Measurements from ENCODE around the gene INSRR.

Gene INSRR

DNA sequence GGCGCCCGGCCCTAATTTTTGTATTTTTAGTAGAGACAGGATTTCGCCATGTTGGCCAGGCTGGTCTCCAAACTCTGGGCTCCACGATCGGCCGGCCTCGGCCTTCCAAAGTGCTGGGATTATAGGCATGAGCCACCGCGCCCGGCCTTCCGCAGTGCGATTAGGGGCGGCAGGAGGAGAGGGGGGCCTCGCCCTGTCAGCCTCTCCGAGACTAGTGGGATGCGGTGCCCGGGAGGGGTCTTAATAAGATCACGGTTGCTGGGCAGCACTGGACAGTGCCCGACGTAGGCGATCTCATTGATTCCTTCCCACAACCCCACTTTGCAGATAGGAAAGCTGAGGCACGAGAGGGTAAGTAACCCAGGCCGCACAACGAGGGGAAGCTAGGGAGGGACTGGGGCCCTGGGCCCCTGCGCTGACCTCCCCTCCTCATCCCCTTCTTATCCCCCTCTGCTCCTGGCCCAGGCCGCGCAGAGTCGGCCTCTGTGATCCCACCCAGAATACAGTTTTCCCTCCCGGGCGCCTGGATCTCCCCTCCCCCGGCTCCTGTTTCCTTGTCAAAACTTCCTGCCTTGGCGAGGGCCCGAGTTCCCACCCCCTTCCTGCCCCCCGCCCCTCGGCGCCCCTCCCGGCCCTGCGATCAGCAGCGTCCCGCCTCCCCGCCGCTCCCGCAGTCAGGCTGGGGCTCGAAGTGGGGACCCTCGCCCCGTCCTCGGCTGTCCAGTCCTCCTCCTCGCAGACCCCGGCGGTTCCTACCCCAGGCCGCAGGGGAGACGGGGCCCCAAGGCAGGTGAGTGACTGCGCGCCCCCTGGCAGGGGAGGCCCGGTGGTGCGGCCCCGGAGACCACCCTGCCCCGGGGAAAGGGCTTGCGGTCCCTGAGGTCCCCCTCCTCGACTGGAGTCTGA is 34.4 kb upstream of the INSRR start, which contains the start of gene PEAR1:
Gene PEAR1 (plus strand): TSS at position 671 of the 906 bp plus-strand sequence. CDS start 10,209 bp downstream, outside the sequence.
- no peak for DNase-seq

DNA sequence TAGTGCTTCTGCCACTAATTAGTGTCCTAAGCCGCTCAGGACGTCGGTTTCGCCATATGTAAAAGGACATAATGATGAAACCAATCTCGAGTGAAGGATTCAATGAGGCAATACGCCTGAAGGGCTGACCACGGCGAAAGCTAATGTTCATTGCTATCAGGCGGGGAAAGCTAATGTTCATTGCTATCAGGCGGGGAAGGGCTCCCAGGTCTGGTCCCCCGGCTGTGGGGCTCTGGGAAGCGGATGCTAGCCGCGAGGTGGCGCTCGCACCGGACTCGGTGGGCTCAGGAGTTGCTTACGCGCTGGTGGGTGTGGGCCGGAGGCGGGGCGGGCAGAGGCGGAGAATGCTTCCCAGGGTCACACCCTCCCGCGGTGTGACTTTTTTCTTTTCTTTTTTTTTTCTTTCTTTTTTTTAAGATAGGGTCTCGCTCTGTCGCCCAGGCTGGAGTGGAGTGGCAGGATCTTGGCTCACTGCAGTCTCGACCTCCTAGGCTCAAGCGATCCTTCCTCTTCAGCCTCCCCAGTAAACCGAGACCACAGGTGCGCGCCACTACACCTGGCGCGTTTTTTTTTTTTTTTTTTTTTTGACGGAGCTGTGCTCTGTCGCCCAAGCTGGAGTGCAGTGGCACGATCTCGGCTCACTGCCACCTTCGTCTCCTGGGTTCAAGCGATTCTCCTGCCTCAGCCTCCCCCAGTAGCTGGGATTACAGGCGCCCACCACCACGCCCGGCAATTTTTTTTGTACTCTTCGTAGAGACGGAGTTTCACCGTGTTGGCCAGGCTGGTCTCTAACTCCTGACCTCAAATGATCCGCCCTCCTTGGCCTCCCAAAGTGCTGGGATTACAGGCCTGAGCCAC is 33.5 kb upstream of the INSRR start:
- peak; percentile 71 for DNase-seq

DNA sequence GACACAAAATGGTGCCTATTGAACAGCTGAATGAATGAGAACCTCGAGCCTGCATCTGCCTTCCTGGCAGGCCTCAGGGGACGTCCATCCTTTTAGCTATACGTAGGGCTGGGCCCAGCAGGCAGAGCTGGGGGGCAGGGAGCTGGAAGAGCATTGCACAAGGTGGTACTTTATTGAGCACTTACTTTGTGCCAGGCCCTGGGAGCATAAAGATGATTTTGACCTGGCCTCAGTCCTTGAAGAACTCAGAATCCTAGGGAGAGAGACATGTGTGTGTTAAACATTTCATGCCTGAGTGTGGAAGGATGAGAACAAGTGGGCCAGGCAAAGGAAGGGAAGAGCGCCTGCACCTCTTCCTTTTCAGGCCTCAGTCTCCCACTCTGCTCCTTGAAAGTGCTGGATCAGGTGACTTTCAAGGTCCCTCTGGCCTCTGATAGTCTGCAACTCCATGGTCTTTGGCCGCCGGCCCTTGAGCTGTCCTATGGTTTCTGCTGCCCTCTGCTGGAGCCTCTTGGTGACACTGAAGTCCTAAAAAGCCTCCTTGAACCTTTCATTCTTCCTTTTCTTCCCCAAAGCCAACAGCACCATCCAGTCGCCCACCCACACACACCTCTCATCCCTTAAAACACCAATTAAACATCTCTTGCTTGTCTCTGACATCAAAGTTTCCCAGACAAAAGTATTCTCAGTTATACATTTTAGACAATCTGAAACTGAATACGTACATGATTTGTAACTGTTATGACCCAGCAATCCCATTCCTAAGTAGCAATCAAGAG is 31.1 kb upstream of the INSRR start:
- peak; percentile 71 for DNase-seq

DNA sequence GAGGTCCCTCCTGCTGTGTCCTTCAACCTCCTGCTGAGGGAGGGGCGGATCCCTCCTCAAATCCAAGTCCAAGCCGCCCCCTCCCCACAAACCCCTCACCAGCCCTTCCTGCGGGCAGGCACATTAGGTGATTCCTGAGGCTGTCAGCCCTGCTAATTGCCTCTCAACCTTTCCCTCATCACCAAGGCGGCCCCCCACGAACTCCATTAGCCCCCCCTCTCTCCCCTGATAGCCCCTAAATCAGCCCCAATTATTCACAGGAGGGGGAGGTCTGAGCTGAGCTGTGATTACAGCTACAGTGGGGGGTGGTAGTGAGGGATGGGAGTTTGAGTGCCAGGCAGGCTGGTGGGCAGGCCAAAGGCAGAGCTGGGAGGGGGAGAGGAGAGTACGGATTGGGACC is 28.8 kb upstream of the INSRR start:
- no peak for DNase-seq

DNA sequence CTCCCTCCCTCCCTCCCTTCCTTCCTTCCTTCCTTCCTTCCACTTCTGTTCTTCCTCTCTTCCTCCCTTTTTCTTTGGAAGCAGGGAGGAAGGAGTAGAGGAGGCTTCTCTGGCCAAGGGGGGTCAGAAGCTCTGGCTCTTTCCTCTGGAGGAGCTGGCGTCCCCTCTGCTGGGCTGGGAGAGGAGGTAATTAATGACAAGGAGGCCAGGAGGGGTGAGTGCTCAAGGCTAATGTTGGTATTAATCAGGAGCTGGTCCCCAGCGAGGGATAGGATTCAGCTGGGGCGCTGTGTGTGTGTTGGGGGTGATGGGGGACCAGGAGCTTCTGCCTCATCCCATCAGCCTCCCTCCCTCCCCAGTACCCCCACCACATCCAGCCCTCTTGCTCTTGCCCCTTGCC is 28.4 kb upstream of the INSRR start:
- DNase-seq: no peak

DNA sequence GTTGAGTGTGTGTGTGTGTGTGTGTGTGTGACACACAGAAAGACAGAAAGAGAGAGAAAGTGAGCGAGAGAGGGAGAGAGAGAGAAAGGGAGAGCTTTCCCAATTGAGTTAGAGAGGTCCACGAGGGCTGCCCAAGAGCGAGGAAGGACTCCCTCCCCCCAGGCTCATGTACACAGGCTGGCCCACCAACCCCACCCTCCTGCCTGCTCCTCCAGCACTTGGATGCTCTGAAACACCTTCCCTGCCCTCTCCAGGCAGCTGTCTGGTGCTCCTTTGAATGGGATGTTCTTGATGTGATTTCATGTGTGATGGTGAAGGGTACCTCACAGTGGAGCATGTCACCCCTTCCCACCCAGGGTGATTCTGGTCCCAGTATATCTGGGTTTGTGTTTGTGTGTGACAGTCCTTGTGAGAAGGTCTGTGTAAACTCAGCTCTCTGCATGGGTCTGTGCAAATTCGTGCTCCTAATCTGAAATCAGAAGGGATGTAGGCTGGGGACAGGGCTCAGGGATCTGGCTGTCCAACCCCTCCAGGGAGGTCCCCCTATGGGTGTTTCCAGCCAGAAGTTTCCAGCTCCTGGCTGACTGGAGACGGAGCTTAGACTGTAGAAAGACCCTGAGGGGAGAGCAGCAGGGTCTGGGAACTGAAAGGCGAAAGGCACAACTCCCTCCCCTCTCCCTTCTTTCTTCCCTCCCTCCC is 27.8 kb upstream of the INSRR start:
- DNase-seq: no peak

DNA sequence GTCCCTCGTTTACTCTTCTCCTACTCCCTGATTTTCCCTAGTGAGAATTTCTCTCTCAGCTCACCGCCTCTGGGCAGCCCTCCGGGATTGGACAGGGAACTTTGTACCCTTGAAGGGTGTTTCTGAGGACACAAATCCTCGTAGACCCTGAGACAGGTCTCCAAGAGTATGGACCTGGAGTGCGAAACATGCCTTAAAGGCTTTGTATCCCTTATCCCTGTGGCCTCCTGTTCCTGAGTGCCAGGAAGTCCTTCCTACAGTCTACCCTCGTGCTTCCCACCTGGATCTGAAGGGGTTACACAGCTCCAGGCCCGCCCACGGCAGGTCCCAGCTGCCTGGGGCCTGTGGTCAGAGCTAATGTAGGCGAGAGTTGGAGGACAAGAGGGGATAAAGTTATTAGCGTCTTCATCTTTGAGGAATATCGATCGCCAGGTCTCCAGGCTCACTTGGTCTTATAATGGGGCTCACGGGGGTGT is 27.0 kb upstream of the INSRR start:
- no peak for DNase-seq

DNA sequence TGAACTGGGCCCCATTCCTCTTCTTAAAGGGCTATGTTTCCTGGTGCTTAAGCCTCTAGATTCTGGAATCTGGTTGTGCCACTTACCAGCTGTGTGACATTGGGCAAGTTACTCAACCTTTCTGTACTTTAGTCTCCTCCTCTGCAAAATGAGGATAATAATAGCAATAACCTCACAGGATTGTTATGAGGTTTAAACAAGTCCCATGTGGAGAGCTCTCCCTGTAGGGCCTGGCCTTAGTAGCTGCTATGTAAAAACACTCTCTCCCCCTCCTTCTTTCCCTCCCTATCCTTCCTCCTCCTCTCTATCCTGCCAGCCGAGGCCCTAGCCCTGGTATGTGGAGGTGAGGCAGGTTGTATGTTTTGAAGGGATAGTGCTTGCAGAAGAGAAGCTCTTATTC is 26.4 kb upstream of the INSRR start:
- no peak for DNase-seq

DNA sequence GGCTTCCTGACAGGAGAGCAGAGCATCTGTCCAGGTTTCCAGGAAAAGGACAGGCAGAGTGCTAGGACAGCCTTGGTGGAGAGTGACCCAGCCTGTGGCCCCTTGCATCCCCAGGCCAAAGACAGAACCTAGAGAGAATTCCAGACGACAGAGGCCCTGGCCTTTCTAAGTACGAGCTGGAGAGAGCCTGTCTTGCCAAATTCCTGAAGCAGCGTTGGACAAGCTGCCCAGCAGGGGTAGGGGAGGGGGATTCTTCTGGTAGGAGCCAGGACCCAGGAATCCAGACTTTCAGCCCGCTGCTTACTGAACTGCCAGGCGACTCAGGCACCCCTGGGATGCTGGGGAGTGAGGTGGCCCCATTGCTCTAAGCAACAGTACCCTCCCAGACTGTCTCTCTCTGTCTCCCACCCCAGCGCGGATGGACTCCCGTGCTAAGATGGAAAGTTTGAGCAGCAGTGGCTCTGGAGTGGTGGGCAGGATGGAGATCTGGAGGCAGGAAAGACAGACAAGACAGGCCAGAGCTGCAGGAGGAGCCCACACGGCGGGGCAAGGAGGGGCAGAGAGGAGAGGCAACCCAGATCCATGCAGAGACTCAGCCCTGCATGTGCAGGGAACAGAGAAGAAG is 25.8 kb upstream of the INSRR start:
- no peak for DNase-seq

DNA sequence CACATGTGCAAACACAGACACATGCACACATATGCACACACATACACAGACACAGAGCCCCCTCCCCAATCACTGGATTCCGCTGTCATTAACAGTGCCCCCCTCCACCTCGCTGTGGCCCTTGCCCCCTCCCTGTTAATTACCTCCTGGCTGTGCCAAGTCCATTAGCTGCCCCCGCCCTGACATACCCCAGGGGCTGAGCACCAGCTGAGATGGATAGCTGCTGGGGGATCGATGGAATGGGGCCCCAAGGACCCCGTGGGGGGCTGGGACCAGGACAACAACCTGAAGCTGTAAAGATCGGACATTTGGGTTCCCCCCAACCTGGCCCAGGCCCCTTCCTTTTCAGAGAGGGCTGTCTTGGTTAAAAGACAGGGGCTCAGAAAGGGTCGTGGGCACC is 25.0 kb upstream of the INSRR start:
- DNase-seq: no peak

DNA sequence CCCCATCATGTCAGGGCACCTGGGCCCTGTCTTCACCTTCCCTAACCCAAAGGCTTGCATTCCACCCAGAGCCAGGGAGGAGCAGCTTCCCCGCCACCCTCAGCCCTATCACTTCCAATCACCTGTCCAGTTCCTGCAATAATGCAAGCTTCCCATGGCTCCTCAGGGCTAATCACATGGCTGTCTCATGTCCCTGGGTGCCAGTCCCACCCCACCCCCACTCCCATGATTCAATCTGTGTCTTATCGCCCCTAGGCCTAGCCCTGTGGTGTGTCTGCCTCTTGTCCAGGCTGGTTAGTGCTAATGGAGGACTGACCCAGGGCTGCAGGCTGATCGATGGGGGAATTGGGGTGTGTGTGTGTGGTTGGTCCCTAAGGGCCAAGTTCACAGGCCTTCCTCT is 23.6 kb upstream of the INSRR start:
- DNase-seq: no peak

DNA sequence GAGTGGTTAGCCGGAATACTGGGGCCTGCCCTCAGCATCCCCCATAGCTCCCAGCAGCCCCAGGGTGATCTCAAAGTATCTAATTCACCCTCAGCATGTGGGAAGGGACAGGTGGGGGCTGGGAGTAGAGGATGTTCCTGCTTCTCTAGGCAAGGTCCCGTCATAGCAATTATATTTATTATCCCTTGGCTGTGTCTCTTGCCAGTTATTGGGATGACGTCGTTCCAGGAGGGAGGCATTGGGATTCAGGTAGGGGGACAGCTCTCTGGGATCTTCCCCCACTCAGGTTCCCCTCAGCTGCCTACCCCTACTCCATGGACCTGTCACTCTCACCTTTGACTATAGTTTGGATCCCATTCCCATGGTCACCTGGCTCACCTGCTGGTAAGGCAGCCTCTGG is 22.7 kb upstream of the INSRR start:
- no peak for DNase-seq

DNA sequence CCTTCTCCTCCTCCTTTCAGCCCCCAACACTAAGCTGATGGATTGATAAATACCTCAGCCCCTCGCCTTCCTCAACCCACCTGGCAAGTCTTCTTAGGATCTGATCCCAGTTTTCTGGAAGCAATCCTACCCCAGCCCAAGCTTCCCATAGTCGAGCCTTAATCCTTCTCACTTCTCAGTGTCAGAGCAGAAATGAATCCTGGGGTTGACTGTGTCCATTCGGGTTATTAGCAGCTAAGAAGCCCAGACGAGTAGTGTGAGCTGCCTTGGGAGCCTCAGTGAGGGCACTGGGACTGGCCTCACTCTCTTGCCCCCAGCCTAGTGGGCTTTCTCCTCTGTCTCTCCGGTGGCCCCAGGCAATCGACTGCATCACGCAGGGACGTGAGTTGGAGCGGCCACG is 22.2 kb upstream of the INSRR start:
- DNase-seq: no peak

DNA sequence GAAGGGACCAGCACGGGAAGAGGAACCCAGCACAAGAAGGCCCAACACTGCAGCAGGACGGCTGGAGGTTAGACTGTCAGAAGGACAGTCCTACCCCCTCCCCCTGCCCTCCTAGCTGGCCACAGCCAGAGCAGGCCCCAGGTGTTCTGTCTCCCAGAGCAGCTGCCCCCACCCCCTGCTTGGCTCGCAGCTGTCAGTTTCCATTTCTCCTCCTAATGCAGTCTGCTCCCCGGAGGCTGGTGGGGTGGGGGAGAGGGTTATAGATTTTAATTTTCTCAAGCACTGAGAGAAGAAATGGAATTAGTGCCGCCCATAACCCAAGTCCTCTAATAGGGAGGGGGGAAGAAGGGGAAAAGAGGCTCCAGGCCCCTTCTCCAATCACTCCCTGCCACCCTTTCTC is 21.6 kb upstream of the INSRR start:
- DNase-seq: no peak

DNA sequence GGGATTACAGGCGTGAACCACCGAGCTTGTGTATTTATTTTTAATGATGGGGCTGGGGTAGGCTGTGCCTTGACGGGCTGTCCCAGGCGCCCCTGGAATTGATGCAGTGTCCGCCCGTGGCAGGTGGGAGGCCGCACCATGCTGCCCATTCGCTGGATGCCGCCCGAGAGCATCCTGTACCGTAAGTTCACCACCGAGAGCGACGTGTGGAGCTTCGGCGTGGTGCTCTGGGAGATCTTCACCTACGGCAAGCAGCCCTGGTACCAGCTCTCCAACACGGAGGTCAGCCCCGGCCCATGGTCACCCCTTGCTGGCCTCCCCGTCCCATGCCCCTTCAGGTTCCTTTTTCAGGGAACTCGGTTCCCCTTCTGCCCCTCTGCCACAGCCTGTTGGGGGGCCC is 21.0 kb upstream of the INSRR start:
- no peak for DNase-seq

DNA sequence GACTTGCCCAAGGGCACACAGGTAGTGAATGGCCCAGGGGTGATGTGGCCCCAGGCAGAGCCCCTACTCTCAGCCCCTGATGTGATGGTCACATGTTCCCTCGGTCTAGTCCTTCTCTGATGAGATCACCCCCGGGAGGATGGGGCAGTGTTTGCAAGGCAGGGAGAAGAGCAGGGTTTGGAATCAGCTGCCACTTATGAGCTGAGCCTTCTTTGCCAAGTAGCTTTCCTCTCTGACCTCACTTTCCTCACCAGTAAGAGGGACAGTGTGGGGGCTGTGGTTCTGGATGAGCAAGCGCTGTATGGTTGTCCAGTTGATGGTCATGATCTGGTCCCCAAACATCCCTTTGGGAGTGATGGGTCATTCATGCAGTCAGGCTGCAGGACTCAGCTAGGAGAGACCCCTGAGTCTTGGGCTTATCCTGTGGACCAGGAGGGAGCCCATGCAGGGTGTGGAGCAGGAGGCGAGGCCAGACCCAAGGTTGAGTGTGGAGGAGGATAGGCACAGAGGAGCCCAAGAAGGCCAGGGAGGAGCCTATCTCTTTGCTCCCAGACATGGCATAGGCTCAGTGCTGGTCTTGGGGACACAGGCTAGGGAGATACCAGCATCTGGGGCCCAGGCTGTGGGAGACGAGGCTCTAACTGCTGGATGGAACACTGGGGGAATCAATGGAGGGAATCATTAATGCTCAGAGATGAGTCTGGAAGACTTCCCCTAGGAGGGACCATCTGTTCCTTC is 18.7 kb upstream of the INSRR start:
- no peak for DNase-seq

DNA sequence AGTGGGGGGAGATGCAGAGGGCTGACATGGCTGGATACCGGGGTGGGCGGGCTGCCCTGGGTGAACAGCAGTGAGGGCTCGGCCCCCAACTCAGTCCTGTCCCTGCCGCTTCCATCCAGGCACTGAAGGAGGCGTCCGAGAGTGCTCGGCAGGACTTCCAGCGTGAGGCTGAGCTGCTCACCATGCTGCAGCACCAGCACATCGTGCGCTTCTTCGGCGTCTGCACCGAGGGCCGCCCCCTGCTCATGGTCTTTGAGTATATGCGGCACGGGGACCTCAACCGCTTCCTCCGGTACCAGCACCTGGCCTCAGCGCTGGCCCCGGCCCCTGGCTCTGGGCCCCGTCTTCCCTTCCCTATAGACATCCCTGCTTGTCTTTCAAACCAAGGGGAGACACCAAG is 17.4 kb upstream of the INSRR start:
- no peak for DNase-seq

DNA sequence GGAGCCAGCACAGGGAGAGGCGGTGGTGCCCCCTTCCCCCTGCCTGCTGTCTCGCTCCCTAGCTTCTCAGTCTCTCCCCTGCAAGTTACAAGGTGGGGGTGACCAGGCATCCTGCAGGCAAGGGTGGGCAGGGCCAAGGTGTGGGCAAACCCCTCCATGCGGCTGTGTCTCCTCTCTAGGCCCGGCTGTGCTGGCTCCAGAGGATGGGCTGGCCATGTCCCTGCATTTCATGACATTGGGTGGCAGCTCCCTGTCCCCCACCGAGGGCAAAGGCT is 16.4 kb upstream of the INSRR start:
- DNase-seq: no peak

DNA sequence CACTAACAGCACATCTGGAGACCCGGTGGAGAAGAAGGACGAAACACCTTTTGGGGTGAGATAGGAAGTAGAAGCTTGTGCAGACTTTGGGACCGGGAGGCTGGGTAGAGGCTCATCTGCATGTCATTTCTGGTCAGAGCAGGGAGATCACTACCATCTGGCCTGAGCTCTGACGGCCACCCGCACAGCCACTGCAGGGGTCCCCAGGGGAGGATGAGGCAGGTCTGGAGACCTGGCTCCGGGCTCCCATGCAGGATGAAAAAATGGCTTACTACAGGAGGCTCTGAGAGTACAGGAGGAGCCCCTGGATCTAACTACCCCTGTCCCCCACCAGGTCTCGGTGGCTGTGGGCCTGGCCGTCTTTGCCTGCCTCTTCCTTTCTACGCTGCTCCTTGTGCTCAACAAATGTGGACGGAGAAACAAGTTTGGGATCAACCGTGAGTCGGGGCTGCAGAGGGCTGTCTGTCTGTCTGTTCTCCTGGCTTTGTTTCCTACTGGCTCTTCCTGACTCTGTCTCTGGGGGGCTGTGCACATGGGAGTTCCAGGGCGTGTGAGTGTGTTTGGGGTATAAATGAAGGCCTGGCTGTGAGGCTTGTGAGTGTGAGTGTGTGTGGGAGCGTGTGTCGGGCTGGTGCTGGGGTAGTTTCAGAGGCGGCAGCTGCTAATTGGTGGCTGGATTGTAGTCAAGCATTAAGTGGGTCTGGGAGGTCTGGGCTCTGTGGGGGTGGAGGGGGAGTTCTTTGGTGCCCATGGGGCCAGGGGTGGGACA is 15.8 kb upstream of the INSRR start:
- no peak for DNase-seq

DNA sequence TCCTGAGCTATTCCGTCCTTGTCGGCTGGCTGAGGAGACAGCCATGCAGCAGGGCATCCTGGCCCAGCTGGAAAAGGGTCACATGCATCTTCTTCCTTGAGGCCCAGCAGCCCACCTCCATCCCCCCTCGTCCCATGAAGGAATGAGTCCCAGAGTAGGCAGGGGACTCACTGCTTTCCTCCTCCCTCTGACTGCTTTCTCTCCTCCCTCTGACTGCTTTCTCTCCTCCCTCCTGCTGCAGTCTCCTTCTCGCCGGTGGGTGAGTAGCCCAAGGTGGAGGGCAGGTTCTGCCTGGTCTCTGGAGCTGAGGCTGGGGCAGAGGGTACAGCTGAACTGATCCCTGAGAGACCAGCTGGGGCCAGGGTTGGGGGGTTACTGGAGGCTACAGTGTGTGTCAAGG is 15.2 kb upstream of the INSRR start:
- no peak for DNase-seq

DNA sequence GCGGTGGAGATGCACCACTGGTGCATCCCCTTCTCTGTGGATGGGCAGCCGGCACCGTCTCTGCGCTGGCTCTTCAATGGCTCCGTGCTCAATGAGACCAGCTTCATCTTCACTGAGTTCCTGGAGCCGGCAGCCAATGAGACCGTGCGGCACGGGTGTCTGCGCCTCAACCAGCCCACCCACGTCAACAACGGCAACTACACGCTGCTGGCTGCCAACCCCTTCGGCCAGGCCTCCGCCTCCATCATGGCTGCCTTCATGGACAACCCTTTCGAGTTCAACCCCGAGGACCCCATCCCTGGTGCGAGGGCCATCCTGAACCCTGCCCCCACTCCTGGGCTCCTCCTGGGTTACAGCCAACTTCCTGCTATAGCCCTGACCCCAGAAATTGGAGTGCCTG is 14.7 kb upstream of the INSRR start:
- DNase-seq: no peak
